Measurements from ENCODE around the gene LYRM1.

GRCh38 chr16:20902426-20902825 lies 1.9 kb downstream of the LYRM1 start:
- no peak for TF ChIP-seq EZH2 (IDR thresholded peaks at IDR 0.05; ENCODE audit: borderline replicate concordance, low read length)
- TF ChIP-seq, protein P1, sequence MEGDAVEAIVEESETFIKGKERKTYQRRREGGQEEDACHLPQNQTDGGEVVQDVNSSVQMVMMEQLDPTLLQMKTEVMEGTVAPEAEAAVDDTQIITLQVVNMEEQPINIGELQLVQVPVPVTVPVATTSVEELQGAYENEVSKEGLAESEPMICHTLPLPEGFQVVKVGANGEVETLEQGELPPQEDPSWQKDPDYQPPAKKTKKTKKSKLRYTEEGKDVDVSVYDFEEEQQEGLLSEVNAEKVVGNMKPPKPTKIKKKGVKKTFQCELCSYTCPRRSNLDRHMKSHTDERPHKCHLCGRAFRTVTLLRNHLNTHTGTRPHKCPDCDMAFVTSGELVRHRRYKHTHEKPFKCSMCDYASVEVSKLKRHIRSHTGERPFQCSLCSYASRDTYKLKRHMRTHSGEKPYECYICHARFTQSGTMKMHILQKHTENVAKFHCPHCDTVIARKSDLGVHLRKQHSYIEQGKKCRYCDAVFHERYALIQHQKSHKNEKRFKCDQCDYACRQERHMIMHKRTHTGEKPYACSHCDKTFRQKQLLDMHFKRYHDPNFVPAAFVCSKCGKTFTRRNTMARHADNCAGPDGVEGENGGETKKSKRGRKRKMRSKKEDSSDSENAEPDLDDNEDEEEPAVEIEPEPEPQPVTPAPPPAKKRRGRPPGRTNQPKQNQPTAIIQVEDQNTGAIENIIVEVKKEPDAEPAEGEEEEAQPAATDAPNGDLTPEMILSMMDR (IDR thresholded peaks at IDR 0.05; ENCODE audit: low read length), result no peak
